Activated CD8-positive, alpha-beta memory T cell treated with anti-CD3 and anti-CD28 coated beads, Interleukin-2, amount 50 U/mL, for 48 hours (primary cell): ENCODE results near the gene MAN1A2.
A peak's percentile ranks its signal among the peaks of the same experiment; 100 is the strongest.

ENCODE experiments used
- DNase-seq: peaks from one replicate; pipeline ENCODE4 v3.0.0-alpha.2; 2020

Gene MAN1A2

GRCh38 chr1:117562581-117563491 is 195.6 kb downstream of the MAN1A2 start:
- DNase-seq: peak; percentile 39

DNA sequence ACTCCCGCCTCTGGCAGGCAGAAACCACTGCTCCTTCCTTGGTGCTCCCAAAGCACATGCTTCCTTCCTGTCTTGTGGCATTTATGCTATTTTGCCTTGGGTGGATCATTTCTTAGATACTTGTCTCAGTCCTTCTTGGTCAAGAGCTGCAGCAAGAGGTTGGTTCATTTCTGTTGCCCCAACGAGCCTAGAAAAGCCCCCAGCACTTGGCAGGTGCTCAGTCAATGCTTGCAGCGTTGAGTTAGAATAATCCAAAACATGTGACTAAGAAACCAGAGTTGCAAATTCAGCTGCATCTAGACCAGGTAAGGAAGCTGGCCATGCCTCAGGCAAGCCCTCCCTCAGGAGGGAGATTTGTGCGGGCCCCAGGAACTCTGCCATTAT is 196.2 kb downstream of the MAN1A2 start:
- no peak for DNase-seq

DNA sequence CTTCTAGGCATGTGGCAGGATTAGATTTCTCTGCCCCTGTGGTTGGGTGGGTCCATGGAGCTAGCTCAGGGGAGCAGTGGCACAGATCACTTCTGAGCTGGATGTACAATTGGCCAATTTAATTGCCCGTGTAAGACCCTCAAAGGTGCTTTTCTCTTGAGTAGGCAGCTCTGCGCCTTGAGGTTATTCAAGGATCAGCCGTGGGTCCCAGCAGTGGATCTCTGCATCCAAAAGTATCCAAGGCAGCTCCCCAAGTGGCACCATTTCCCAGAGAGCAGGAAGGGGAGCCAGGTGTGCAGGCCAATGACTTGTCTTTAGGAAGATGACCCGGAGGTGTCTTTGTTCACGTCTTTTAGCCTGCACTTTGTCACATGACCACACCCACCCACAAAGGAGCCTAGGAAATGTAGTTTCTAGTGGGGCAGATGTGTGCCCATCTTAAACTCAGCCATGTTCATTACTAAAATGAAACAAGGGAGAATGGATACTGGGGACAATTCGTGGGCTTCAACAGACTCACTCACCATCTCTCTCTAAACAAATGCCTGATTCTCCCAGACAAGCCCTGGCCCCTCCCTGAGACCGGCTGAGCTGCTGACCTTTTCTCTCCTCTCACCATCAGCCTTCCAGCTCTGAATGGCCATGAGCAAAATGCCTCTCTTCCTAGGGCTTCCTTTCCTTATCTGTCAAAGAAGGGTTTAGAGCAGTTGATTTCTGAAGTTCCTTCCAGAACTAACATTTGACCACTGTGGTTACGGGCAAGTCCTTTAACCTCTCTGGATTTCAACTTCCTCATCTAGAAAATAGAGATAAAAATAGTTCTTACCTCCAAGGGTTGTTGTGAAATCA is 197.2 kb downstream of the MAN1A2 start:
- peak; percentile 20 for DNase-seq

GRCh38 chr1:117565076-117565556 is 197.9 kb downstream of the MAN1A2 start:
- DNase-seq: no peak

- DNase-seq: peak; percentile 42
Observed at GRCh38 chr1:117565745-117566455, 198.7 kb downstream of the MAN1A2 start.

GRCh38 chr1:117566556-117566955 is 199.3 kb downstream of the MAN1A2 start:
- DNase-seq: peak; percentile 23

DNA sequence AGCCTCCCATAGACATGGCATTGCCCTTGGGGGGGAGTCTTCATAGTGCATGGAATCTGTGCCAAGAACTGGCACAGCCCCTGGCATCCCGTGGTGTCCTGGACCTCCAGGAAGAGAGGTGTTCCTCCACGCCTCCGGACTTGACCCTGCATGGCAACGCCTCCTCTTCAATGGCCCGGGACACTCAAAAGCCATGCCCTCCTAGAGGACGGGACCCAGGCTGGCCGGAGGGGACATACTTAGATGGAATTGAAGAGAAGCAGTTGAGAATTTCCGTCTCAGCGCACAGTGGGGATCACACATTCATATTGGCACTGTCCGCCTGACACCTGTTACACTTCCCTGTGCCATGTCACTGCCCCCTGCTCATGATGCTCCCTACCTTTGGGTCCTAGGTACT is 200.2 kb downstream of the MAN1A2 start:
- peak; percentile 28 for DNase-seq

DNA sequence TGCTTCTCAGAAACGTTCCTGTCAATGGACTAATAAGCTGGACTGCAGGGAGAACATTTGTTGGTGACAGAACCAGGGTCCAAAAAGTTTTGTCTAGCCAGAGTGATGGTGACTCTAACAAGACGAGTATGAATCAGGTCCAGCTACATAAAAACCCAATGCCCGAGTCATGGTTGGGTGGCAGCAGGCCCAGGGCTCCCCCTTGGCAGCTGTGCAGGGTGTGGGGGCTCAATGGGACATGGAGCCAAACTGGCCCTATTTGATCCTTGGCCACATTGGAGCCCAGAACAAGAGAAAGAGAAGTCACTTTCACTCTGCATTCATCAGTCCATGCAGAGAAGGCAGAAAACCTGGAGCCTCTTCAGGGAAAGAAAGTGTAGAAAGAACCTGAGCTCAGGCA is 200.7 kb downstream of the MAN1A2 start:
- DNase-seq: peak; percentile 36

GRCh38 chr1:117568999-117569398 is 201.8 kb downstream of the MAN1A2 start:
- peak; percentile 10 for DNase-seq

DNA sequence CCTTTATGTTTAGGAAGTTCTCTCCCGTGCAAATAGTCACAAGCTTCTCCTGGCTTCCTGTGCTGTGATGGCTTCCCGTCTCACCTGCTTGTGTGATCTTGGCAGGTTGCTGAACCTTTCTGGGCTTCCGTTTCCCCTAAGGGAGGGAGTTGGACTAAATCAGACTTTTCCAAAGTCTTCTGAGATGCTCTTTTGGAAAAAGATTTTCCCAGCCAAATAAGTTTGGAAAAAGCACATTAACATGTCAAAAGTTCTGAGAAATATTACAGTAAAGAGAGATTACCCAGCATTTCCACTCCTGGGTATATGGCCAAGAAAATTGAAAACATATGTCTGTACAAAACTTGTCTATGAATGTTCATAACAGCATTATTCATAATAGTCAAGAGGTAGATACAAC is 202.6 kb downstream of the MAN1A2 start:
- no peak for DNase-seq

DNA sequence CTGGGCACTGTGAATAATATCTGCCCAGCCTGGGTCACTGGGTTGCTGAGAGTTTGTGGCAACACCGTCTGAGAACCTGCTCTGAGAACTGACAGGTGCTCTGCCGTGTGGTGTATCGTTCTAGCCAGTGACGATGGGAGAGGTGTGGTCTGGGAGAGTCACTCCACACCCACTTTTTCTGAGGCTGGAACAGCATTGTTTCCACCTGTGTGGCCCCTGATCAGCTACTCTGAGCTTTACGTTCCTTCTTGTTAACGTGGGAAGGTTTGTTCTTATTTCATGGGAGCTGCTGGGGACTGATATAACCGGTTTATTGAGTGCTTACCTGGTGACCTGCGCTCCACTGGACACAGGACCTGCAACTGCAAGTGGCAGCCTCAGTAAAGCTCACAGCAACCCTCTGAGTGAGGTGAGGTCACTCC is 203.8 kb downstream of the MAN1A2 start:
- peak; percentile 32 for DNase-seq

DNA sequence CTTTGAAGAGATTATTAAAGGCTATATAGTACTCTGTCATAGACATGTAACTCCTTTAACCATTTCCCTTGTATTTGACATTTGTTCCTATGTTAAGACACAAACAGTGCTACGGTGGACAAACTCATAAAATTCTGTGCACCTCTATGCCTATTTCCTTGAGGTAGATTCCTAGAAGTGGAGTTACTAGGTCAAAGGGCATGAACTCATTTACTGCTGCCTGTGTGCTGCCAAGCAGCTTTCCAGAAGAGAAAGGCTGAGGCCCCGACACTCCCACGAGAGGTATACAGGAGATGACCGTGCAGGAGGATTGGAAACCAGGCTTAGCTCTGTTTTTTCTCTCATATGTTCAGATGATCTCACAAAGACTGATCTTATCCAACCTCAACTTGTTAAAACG is 204.2 kb downstream of the MAN1A2 start:
- DNase-seq: no peak

GRCh38 chr1:117572546-117572945 is 205.3 kb downstream of the MAN1A2 start:
- peak; percentile 48 for DNase-seq

DNA sequence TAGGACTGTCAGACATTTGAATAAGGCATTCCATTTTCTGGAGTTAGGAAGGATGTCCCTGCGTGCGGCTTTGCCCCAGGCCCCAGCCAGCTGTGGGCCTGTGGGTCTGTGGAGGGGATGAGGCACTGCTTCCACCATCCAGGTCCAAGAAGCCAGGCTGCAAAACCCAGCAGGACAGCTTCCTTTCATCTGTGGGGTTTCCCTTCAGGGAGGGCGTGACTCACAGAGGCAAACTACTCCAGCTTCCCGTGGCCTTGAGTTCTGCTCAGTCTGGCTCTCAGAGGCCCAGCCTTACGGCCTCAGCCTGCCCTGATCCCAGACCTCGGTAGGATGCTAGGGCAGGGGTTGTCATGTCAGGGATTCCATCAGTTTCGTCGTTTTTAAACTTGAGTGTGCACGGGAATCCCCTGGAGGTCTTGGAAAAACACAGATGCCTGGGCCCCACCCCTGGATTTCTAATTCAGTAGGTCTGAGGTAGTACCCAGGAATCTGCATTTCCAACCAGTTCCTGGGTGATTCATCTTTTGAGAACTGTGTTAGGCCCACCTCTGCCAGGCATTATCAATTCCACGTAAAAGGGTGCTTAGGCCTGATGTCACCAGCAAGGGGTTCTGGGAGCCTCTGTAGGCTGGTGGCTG is 206.3 kb downstream of the MAN1A2 start:
- DNase-seq: peak; percentile 49

- peak; percentile 20 for DNase-seq
Observed at GRCh38 chr1:117574161-117574835, 207.0 kb downstream of the MAN1A2 start.

DNA sequence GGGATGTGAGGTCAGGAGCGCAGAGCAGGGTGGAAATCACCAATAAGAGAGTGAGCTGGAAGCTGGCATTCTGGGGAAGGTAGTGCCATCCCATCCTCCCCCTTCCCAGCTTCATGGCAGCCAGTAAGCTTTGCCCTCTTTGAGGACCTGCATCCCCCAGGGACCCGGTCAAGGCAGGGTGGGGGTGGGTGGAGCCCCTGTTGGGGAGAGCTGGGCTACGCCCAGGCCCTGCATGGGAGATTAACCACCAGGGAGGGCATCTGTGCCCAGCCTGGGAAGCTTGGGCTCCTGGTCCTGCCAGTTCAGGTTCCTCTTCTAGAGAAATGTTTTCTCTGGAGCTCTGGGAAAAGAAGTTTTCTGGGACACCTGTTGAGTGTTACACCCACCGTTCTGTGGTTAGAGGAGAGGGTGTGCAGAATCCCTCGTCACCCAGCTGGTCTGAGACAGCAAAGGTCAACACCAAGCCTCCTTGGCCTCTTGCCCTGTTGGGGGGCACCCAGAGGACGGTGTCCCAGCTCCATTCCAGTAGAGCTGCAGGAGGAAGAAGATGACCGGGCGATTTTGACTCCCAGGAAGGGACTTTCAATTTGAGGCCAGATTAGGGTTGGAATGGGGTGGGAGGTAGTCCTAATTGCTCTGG is 208.5 kb downstream of the MAN1A2 start:
- peak; percentile 30 for DNase-seq

- peak; percentile 23 for DNase-seq
Observed at GRCh38 chr1:117576236-117576635, 209.0 kb downstream of the MAN1A2 start.

DNA sequence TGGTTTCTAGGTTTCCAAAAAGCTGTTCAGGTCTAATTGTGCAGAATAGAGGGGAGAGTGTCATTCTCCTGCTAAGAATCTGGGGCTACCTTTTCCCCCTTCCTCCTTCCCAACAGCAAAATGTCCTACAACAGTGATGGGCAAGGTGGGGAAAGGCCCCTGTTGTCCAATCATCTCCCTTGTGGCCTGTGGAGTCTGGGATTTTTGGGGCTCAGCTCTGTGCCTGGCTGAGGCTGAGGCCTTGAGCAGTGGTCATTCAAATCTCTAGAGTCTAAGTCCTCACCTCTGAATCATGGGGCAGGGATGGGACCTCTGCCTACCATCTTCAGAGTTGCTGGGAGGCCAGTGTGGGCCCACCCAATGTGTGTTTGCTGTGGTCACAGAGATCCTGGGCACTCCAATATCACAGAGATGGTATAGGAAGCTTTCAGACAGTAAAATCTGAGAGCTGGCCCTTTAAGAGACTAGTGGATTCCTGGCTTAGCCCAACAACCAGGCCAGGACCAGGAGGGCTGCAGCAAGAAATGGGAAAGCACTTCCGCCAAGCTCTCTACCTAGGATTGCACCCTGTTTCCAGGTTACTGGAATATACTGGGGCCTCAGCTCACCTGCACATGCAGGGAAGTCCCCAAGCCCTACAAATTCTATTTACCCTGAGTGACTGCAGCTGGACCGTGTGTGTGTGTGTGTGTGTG is 210.1 kb downstream of the MAN1A2 start:
- DNase-seq: peak; percentile 20

- no peak for DNase-seq
Observed at GRCh38 chr1:117578466-117578865, 211.2 kb downstream of the MAN1A2 start.
